B cell (primary cell): ENCODE data around the gene VPS25. TPM values are rescaled to one million over a fixed set of nuclear protein-coding genes. Genes with fewer than 3 reads are reported as not detected.

Source experiments
- ATAC-seq: fragments of 200-7000 bp; cut with Tn5 transposase; one replicate; pipeline ENCODE4 v1.10.0; 2021; ENCODE audit warnings: low read depth, mild to moderate bottlenecking, moderate number of reproducible peaks, moderate library complexity
- CTCF ChIA-PET: fragments of 350-600 bp; sonication (Branson Sonifier 250); formaldehyde crosslinking; loops from one replicate; lab custom pipeline; 2021; ENCODE audit warnings: antibody characterized with exemption, inconsistent platforms; lab: Charles Lee
- POLR2A ChIA-PET: fragments of 350-600 bp; sonication (Branson Sonifier 250); formaldehyde crosslinking; loops from one replicate; lab custom pipeline; 2021; ENCODE audit warnings: antibody characterized with exemption; lab: Charles Lee
- DNase-seq: peaks from one replicate; pipeline ENCODE4 v3.0.0; 2013
- H2AFZ ChIP-seq: 2 replicates; pipeline ENCODE4 v1.6.1; 2012; ENCODE audit warnings: mild to moderate bottlenecking, low read depth, low read length; ENCODE audit not compliant: insufficient read depth, poor library complexity, severe bottlenecking
- H3K27ac ChIP-seq, 2 donors: 1 replicate in 1 of 2; 2 replicates in 1 of 2; pipeline ENCODE4 v1.5.1; 2012 to 2013; ENCODE audit warnings: low read length in 2 of 2, mild to moderate bottlenecking in 2 of 2, moderate library complexity in 1 of 2
- H3K27me3 ChIP-seq, 4 experiments: fragments of 200-600 bp in 1 of 4; sonication (generic) in 1 of 4; replicated peaks in 1 of 4; 1 replicate in 2 of 4; 2 replicates in 2 of 4; pipeline versions ENCODE4 v1.6.1 to v1.7.0; 2013 to 2016; ENCODE audit warnings: low read length in 3 of 4, mild to moderate bottlenecking in 2 of 4, mixed read lengths in 1 of 4, moderate library complexity in 1 of 4; ENCODE audit not compliant: insufficient read depth in 4 of 4, control insufficient read depth in 3 of 4; ENCODE audit errors: control extremely low read depth in 1 of 4
- H3K36me3 ChIP-seq, 2 experiments: replicated peaks in 1 of 2; 1 replicate in 1 of 2; 2 replicates in 1 of 2; pipeline versions ENCODE4 v1.6.1 to v1.7.1; 2013; ENCODE audit warnings: low read length in 1 of 2; ENCODE audit not compliant: insufficient read depth in 2 of 2, control insufficient read depth in 1 of 2; ENCODE audit errors: control extremely low read depth in 1 of 2, extremely low read depth in 1 of 2
- H3K4me1 ChIP-seq, 2 donors: fragments of 200-600 bp in 1 of 2; sonication (generic) in 1 of 2; 1 replicate in 1 of 2; 2 replicates in 1 of 2; pipeline versions ENCODE4 v1.5.1 to v1.6.1; 2013 to 2017; ENCODE audit warnings: low read length in 2 of 2; ENCODE audit not compliant: control insufficient read depth in 2 of 2, insufficient read depth in 2 of 2
- H3K4me2 ChIP-seq: replicated peaks from 2 replicates; pipeline ENCODE3; 2012; ENCODE audit warnings: mild to moderate bottlenecking, low read depth, low read length; ENCODE audit not compliant: poor library complexity, severe bottlenecking
- H3K4me3 ChIP-seq, 5 experiments: fragments of 200-600 bp in 1 of 5; sonication (generic) in 1 of 5; 1 replicate in 3 of 5; 2 replicates in 2 of 5; pipeline versions ENCODE4 v1.5.1 to v1.7.0; 2011 to 2016; ENCODE audit warnings: low read length in 4 of 5, mild to moderate bottlenecking in 4 of 5, low read depth in 2 of 5, control low read depth in 1 of 5, moderate library complexity in 1 of 5; ENCODE audit not compliant: insufficient read depth in 1 of 5; ENCODE audit errors: control extremely low read depth in 1 of 5, extremely low read depth in 1 of 5
- H3K79me2 ChIP-seq: fragments of 200-600 bp; sonication (generic); one replicate; pipeline ENCODE4 v1.6.0; 2016; ENCODE audit warnings: low read length; ENCODE audit not compliant: control insufficient read depth, insufficient read depth
- H3K9ac ChIP-seq: fragments of 200-600 bp; sonication (generic); 2 replicates; pipeline ENCODE4 v1.6.1; 2017; ENCODE audit warnings: mild to moderate bottlenecking, low read length, moderate library complexity
- H3K9me3 ChIP-seq, 3 donors: one replicate each; pipeline versions ENCODE4 v1.6.1 to v1.7.1; 2013; ENCODE audit warnings: low read length in 2 of 3; ENCODE audit not compliant: control insufficient read depth in 2 of 3, insufficient read depth in 1 of 3; ENCODE audit errors: control extremely low read depth in 1 of 3
- H4K20me1 ChIP-seq: 2 replicates; pipeline ENCODE4 v1.6.0; 2012; ENCODE audit warnings: mild to moderate bottlenecking, low read length; ENCODE audit not compliant: insufficient read depth, control insufficient read depth, poor library complexity, severe bottlenecking
- H3K27ac Mint-ChIP-seq: one replicate; pipeline ENCODE4 v1.8.0; 2021; ENCODE audit warnings: mixed read lengths
- H3K27me3 Mint-ChIP-seq: one replicate; pipeline ENCODE4 v1.8.0; 2021; ENCODE audit warnings: mixed read lengths
- H3K4me1 Mint-ChIP-seq: one replicate; pipeline ENCODE4 v1.8.0; 2021; ENCODE audit warnings: mixed read lengths
- H3K4me3 Mint-ChIP-seq: one replicate; pipeline ENCODE4 v1.8.0; 2021; ENCODE audit warnings: mixed read lengths
- H3K9me3 Mint-ChIP-seq: one replicate; pipeline ENCODE4 v1.8.0; 2022; ENCODE audit warnings: mixed read lengths; ENCODE audit not compliant: insufficient read depth
- CTCF ChIP-seq: fragments of 200-600 bp; IDR thresholded peaks from one replicate; pipeline ENCODE4 v1.8.0; 2022; ENCODE audit warnings: antibody characterized with exemption, mild to moderate bottlenecking
- EZH2 ChIP-seq: IDR thresholded peaks from 2 replicates; pipeline ENCODE4 v1.6.1; 2012; ENCODE audit warnings: borderline replicate concordance, low read depth, mild to moderate bottlenecking, moderate library complexity, low read length; ENCODE audit not compliant: insufficient read depth, poor library complexity, severe bottlenecking
- WGBS: methylation state at CpG from one replicate; pipeline ENCODE4 v1.1.5; 2013; ENCODE audit warnings: missing lambda C conversion rate; ENCODE audit not compliant: insufficient coverage; 5-methylcytosine and 5-hydroxymethylcytosine counted together
- intact Hi-C: fragments of 100-400 bp; cut with micrococcal nuclease; formaldehyde crosslinking; loops from one replicate; pipeline ENCODE4 v1.10.0; 2022
- polyA plus RNA-seq: library from polyadenylated mRNA; depleted of rRNA; stranded (reverse); fragments of >200 nt; gene quantifications from 2 replicates; pipeline ENCODE4 v1.2.3, GENCODE V29; 2012
- total RNA-seq, 2 donors: library from RNA; stranded (reverse); fragments of 120-200 nt in 1 of 2; gene quantifications; 1 replicate in 1 of 2; 2 replicates in 1 of 2; pipeline versions ENCODE4 v1.2.3 to v1.2.4, GENCODE V29; 2013 to 2022

VPS25 gene
- total and polyA plus RNA-seq, 2 donors (not counting 1 experiment from before 2014, with no cell fraction given) = 38.7 to 40.5 TPM

DNA sequence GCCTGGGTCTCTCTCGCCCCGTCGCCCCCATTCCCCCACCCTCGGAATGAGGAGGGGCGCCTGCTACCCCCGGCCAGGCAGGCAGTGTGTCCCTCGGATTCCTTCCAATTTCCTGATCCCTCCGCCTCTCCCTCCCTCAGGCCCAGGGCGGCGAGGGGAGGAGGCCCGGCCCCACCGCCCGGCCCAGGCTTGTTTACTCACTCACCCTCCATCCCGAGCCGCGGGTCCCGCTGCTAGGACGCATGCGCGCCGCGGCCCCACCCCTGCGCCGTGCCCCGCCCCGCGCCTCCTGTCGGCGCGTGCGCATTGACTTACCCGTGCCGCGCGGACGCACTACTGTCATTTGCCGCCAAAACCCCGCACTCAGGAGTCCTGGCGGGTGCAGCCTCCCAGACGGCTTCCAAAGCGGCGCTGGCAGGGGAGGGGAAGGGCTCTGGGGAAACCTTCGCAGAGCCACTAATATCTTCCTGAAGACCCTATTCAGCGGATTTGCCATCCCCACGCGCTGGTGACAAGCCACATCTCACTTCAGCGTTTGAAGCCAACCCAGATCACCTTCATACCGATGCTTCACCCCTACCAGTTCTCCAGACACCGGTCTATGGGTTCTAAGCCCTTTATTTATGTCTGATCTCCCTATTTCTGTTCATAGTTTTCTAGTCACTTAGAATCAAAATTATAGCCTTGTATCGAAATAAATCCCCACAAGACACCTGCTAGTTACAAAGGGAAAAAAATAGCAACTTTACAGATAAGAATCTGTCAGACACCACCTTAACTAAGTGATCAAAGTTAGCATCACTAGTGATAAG is 28.2 kb upstream of the VPS25 start, which contains the start of gene EZH1:
Gene EZH1, minus strand, starts transcription at position 235 of the 812 bp plus-strand sequence. CDS start 16,099 bp downstream, outside the sequence.
- H3K4me1 ChIP-seq = peaks cover 25 to 27% of the 10 kb centered on the region in 2 donors
- POLR2A ChIA-PET = no interaction called here
- H3K27ac Mint-ChIP-seq = peak within 1 kb of the TSS; percentile 99

More for the DNA sequence above, 28.2 kb upstream of the VPS25 start, which contains the start of gene EZH1:
- Histone ChIP-seq H2AFZ (peak within 1 kb of the TSS; percentile 92), H3K4me2 (peak within 1 kb of the TSS; percentile 84), H4K20me1 (peaks cover 21% of the 10 kb centered on the region), H3K4me3 (peak within 1 kb of the TSS; percentile 56 to 76 (median 70)), H3K36me3 (peaks cover 1 to 6% of the 10 kb centered on the region in 2 experiments), H3K79me2 (peaks cover 52% of the 10 kb centered on the region), H3K9me3 (no peaks in the 10 kb centered on the region), H3K9ac (peak within 1 kb of the TSS; percentile 77), H3K27ac (peak within 1 kb of the TSS; percentile 67 to 92), H3K27me3 (peaks cover 0 to 16% (median under 1%) of the 10 kb centered on the region in 4 experiments)
- Mint-ChIP-seq H3K27me3 (peaks cover 18% of the 10 kb centered on the region), H3K4me3 (peak within 1 kb of the TSS; percentile 99), H3K9me3 (no peaks in the 10 kb centered on the region), H3K4me1 (peaks cover 29% of the 10 kb centered on the region)
- intact Hi-C loops = loop anchor here (1.0 to 10.0 kb wide), 8 partner anchors 18 to 740 kb away; partner anchors contain the start of genes BECN1, CNTD1, COA3 and DHX8
- CTCF ChIA-PET = no interaction called here
- 5% methylated on average over 46 of the region's 50 CpGs for WGBS
- DNase-seq (peak; percentile 95), ATAC-seq (peak; percentile 86)
- TF ChIP-seq EZH2 (no peak), CTCF (no peak)
